Measurements from ENCODE around the gene CA4. TPM values are rescaled to one million over a fixed set of nuclear protein-coding genes. Genes with fewer than 3 reads are reported as not detected.
"Not testable (repeated sequence)": the region's sequence is repeated elsewhere in the genome, so short reads cannot be mapped to it uniquely, and the experiment has no call there.

CA4 gene
- total RNA-seq, 2 experiments from 2014 or later = not detected

DNA sequence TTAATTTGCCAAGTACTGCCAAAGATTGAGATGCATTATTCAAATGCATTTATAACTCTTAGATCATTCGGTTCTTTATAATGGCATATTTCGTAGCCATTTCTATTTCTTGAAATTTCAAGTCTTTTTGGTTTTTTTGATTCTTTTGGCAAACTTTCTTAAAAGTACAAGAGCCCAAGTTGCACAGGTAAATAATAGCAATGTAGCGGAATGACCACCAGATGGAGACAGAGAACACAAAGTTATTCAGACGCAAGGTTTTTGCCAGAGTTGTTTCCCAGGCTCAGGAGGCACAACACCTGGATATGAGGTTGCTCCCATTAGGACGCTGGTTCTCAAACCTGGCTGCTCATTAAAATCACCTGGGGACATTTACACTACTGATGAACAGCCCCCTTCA lies 38.1 kb upstream of the CA4 start:
- H3K27me3 Mint-ChIP-seq (ENCODE audit: low read depth) = peaks cover 15% of the 10 kb centered on the region
- H3K9me3 Mint-ChIP-seq (ENCODE audit: insufficient read depth); H3K4me3 Mint-ChIP-seq; DNase-seq; POLR2A ChIA-PET; CTCF ChIA-PET; H3K27ac Mint-ChIP-seq; H3K36me3 Mint-ChIP-seq (ENCODE audit: low read depth); H3K4me1 Mint-ChIP-seq (ENCODE audit: low read depth); ATAC-seq: not testable (repeated sequence)

DNA sequence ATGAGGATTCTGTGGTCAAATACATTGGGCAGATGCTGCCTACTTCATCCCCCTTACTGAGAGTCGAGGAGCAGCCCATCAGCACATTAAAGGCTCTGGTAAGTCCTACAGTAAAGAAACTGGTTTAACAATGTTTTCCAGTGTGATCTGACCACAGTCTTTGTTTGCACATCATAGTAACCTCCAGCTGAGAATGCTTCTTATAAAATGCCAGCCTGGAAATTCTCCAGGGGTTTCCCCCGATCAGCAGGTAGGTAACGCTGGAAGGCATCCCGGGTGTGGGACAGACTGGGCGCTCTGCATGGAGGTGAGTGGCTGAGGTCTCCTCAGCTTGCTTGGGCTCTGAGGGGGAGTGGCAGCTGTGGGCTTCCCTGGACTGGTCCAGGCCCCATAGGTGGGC lies 34.4 kb upstream of the CA4 start:
- H3K9me3 Mint-ChIP-seq (ENCODE audit: insufficient read depth); H3K4me1 Mint-ChIP-seq (ENCODE audit: low read depth); CTCF ChIA-PET; H3K36me3 Mint-ChIP-seq (ENCODE audit: low read depth); H3K4me3 Mint-ChIP-seq; ATAC-seq; POLR2A ChIA-PET; H3K27me3 Mint-ChIP-seq (ENCODE audit: low read depth); H3K27ac Mint-ChIP-seq; DNase-seq: not testable (repeated sequence)

DNA sequence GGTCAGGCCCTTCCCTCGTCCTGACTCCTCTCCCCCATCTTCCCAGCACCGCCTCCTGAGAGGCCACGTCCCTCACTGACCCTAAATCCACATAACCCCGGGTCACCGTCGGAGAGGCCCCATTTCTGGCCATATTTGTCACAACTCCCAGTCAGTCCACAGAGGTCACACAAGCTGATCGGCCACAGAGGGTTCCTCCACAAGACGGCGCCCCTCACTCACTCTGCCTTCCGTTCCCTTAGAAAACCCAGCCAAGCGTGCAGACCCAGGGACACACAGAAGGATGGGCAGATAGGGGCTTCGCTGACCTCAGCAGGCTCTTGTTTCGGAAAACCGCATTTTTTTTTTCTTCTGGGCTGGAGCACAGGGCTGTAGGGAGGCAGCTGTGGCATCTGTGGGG lies 33.6 kb upstream of the CA4 start:
- CTCF ChIA-PET; H3K4me3 Mint-ChIP-seq; H3K27ac Mint-ChIP-seq; ATAC-seq; H3K36me3 Mint-ChIP-seq (ENCODE audit: low read depth); H3K9me3 Mint-ChIP-seq (ENCODE audit: insufficient read depth); POLR2A ChIA-PET; H3K4me1 Mint-ChIP-seq (ENCODE audit: low read depth); H3K27me3 Mint-ChIP-seq (ENCODE audit: low read depth); DNase-seq: not testable (repeated sequence)

DNA sequence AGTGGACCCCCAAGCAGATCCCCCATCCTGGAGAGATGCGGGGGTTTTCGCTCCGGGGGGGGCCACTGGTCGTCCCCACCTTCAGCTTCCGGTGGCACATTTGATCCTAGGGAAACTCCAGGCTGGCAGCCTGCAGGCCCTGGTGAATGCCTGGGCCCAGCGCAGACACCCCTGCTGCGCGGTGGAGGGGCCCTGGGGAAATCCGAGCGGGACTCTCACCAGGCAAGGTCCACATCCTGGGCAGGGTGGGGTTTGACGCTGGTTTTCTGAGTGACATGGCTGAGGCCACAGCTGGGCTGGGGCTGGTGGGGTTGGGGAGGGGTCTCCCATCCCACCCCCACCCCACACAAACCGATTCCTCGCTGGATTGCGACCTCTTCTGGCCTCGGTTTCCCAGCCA lies 30.6 kb upstream of the CA4 start:
- H3K27me3 Mint-ChIP-seq (ENCODE audit: low read depth); H3K27ac Mint-ChIP-seq; H3K4me1 Mint-ChIP-seq (ENCODE audit: low read depth); DNase-seq; CTCF ChIA-PET; POLR2A ChIA-PET; H3K9me3 Mint-ChIP-seq (ENCODE audit: insufficient read depth); H3K36me3 Mint-ChIP-seq (ENCODE audit: low read depth); H3K4me3 Mint-ChIP-seq: not testable (repeated sequence)
- ATAC-seq = peak; percentile 38

DNA sequence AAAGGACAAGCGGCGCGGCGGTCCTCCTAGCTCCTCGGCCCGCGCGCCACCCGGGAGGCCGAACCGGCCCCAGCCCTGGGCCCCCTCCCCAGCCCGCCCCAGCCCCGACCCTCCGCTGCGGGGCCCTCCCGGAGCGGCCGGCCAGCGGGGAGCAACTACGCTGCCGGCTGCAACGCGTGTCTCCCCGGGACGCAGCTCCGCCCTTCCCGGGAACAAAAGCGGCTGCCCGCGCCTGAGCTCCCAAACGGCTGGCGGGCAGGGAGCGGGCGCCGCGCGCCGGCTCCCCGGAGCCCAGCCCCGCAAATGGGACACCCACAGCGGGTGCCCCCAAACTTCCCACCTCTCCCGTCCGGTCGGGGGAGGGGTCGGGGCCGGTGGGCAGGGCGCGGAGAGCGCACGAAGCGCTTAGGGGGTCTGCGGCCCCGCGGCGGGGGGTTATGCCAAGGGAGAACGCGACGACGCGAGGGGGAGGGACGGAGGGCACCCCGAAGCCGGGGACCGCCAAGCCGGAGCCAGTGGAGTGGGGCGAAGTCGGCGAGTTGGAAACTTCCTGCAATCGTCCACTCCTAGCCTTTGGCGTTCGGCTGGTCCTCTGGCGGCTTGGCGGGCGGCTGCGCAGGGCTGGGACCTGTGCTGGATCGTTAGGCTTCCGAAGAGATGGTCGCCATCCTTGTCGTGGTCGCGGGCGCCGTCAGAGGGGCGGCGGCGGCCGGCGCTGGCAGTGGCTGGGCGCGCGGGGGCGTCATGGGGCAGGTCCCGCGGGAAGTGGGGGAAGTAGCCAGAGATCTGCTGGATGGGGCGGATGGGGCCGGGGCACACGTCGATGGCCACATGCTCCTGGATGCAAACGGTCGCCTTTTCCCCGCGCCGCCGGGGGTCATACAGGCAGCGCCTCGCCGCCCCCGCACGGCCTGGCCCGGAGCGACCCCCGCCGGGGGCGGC lies 29.7 kb upstream of the CA4 start:
- H3K9me3 Mint-ChIP-seq (ENCODE audit: insufficient read depth); H3K27me3 Mint-ChIP-seq (ENCODE audit: low read depth); H3K36me3 Mint-ChIP-seq (ENCODE audit: low read depth); H3K4me1 Mint-ChIP-seq (ENCODE audit: low read depth); DNase-seq; H3K27ac Mint-ChIP-seq; POLR2A ChIA-PET; H3K4me3 Mint-ChIP-seq; CTCF ChIA-PET: not testable (repeated sequence)
- peak; percentile 59 for ATAC-seq

DNA sequence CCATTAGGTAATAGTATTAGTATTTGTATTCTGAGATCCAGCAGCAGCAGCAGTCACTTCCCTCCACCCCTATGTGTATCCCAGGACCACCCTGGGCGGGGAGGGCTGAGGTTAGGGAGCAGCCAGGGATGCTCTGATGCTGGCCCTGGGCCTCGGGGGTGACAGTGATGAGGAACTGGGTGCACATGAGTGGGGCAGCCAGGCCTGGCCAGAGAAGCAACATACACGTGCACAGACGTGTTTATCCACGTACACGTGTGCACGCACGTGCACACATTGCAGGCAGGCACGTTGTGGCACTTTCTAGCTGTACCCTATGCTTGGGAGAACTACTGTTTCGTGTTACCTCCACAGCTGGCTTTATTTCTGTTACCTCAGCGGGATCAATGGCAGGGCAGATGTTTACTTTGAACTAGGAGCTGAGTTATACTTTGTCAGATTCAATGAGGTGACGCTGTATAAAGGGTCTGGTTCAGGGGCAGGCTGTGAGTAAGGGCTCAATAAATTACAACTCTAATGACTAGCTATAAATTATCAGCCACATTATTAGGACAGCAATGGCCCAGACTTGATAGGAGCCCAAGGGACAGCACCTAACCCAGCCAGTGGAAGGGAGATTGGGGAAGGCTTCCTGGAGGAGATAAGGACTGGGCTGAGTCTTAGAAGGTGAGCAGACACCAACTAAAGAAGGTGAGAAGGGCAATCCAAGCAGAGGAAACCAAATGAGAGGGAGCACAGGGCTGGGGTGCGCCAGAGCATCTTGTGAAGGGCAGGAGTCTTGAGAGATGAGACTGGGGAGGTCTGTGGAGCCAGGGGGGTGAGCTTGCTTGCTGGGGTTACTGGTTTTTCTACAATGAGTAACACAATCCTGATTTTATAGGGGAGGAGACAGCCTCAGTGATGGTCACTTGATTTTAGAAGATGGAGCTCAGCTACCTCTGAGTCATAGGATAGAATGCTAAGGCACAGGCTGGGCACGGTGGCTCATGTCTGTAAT lies 22.4 kb upstream of the CA4 start:
- POLR2A ChIA-PET = interaction anchor here (0.8 kb wide), 1 partner anchor 10 kb away, joined by 3 read pairs; no protein-coding TSS in a partner anchor
- CTCF ChIA-PET = interaction anchor here (0.7 kb wide), 1 partner anchor 53 kb away, joined by 5 read pairs; no protein-coding TSS in a partner anchor
- peaks cover 4% of the 10 kb centered on the region for H3K36me3 Mint-ChIP-seq (ENCODE audit: low read depth)
- no peak for ATAC-seq
- no peaks in the 10 kb centered on the region for H3K9me3 Mint-ChIP-seq (ENCODE audit: insufficient read depth)
- H3K27me3 Mint-ChIP-seq (ENCODE audit: low read depth) = peaks cover 3% of the 10 kb centered on the region
- H3K4me3 Mint-ChIP-seq = no peak overlapping the region
- no peaks in the 10 kb centered on the region for H3K4me1 Mint-ChIP-seq (ENCODE audit: low read depth)
- peak; percentile 11 for DNase-seq
- H3K27ac Mint-ChIP-seq = no peak overlapping the region

DNA sequence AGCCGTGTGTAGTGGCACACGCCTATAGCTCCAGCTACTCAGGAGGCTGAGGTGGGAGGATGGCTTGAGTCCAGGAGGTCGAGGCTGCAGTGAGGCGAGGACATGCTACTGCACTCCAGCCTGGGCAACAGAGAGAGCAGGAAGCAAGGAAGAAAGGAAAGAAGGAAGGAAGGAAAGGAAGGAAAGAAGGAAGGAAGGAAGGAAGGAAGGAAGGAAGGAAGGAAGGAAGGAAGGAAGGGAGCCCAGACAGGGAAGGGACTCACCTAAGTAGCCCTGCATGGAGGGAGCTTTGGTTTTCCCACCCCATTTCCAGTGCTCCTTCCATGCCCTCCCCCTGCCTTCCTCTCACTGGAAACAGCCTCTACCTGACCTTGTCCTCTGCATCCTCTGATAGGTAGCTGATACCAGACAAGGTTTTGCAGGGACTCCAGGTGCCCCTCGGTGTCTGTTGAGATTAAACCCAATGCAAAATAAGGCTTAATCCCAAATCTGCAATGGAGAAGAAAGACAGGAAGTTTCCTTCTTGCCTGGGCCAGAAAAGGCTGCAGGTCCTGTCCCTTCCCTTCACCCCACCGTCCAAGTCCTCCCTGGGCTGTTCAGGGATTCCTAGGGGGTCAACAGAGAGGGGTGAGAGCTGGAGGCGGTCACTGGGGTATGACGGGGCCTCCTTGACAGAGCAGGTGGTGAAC lies 21.5 kb upstream of the CA4 start:
- DNase-seq (peak; percentile 8), ATAC-seq (no peak)
- POLR2A ChIA-PET = no interaction called here
- Mint-ChIP-seq H3K27ac (no peak overlapping the region), H3K36me3 (ENCODE audit: low read depth) (peaks cover 6% of the 10 kb centered on the region), H3K4me1 (ENCODE audit: low read depth) (peaks cover 1% of the 10 kb centered on the region), H3K4me3 (no peak overlapping the region), H3K9me3 (ENCODE audit: insufficient read depth) (no peaks in the 10 kb centered on the region), H3K27me3 (ENCODE audit: low read depth) (peaks cover 3% of the 10 kb centered on the region)
- CTCF ChIA-PET = interaction anchor here (0.7 to 1.0 kb wide), 2 partner anchors 14 to 54 kb away, joined by 3 to 5 read pairs; no protein-coding TSS in a partner anchor

DNA sequence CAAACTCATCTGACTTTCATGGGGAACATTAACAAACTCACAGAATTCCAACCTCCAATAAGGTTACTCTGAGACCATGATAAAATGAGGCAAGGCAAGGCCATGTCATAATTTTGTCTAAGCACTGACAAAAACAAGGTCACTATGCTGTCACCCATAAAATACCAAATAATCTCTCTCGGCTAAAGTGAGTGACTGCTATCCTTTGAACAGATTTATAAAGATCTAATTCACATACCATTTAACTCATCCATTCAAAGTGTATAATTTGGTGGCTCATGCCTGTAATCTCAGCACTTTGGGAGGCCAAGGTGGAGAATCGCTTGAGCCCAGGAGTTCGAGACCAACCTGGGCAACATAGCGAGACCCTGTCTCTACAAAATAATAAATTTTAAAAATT lies 20.6 kb upstream of the CA4 start:
- peaks cover 9% of the 10 kb centered on the region for H3K36me3 Mint-ChIP-seq (ENCODE audit: low read depth)
- no peak overlapping the region for H3K4me3 Mint-ChIP-seq
- no peaks in the 10 kb centered on the region for H3K9me3 Mint-ChIP-seq (ENCODE audit: insufficient read depth)
- ATAC-seq (no peak), DNase-seq (peak; percentile 7)
- H3K4me1 Mint-ChIP-seq (ENCODE audit: low read depth) = peaks cover 5% of the 10 kb centered on the region
- peaks cover 3% of the 10 kb centered on the region for H3K27me3 Mint-ChIP-seq (ENCODE audit: low read depth)
- CTCF ChIA-PET = interaction anchor here (1.0 kb wide), 1 partner anchor 13 kb away, joined by 3 read pairs; no protein-coding TSS in a partner anchor
- H3K27ac Mint-ChIP-seq = no peak overlapping the region
- POLR2A ChIA-PET = no interaction called here

DNA sequence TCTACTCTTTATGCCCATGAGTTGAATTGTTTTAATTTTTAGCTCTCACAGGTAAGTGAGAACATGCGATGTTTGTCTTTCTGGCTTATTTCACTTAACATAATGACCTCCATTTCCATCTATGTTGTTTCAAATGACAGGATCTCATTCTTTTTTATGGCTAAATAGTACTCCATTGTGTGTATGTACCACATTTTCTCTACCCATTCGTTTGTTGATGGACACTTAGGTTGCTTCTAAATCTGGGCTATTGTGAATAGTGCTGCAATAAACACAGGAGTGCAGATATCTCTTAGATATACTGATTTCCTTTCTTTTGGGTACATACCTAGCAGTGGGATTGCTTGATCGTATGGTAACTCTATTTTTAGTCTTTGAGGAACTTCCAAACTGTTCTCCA lies 19.3 kb upstream of the CA4 start:
- no peaks in the 10 kb centered on the region for H3K9me3 Mint-ChIP-seq (ENCODE audit: insufficient read depth)
- peaks cover 12% of the 10 kb centered on the region for H3K36me3 Mint-ChIP-seq (ENCODE audit: low read depth)
- no peak overlapping the region for H3K27ac Mint-ChIP-seq
- H3K4me3 Mint-ChIP-seq = no peak overlapping the region
- CTCF ChIA-PET = no interaction called here
- peaks cover 3% of the 10 kb centered on the region for H3K27me3 Mint-ChIP-seq (ENCODE audit: low read depth)
- peaks cover 17% of the 10 kb centered on the region for H3K4me1 Mint-ChIP-seq (ENCODE audit: low read depth)
- DNase-seq = no peak
- POLR2A ChIA-PET = no interaction called here
- no peak for ATAC-seq

DNA sequence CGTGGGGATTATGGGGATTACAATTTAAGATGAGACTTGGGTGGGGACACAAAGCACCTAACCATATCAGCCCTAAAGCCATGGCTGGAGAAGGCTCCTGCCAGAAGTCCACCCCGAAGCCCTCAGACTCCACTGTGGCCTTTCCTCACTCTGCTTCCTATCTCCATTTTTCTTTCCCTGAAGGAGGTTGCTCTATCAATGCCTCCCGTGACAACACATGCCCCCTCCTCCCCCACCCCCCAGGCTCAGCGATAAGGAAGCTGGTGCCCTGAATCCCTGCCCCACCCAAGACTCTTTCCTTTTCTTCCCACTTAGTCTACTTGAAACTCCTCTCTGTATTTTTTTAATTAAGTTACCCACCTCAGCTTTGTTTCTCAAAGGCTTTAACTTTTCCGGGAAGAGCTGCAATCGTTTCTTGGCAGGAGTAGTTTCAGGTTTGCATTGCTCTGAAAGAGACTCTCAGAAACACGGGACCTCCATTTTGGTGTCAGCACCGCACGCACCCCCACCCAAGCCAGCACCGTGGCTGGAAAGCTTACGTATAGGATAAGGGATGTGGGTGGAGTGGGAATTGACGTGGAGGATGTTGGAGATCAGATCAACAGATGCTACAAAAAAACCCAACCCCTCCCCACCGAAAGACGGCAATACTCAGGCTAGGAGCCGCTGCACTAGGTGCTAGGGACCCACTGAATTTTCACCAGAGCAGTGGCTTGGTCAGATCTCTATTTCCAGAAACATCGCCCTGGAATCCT lies 15.2 kb upstream of the CA4 start:
- peak; percentile 2 for ATAC-seq
- peaks cover 26% of the 10 kb centered on the region for H3K27me3 Mint-ChIP-seq (ENCODE audit: low read depth)
- peak overlapping the region; percentile 94 for H3K4me3 Mint-ChIP-seq
- ChIA-PET CTCF (interaction anchor here (1.4 kb wide), 1 partner anchor 9 kb away, joined by 3 read pairs; no protein-coding TSS in a partner anchor), POLR2A (interaction anchor here (0.5 to 0.6 kb wide), 3 partner anchors 167 to 463 kb away, joined by 3 to 5 read pairs (median 3); no protein-coding TSS in a partner anchor)
- peak; percentile 30 for DNase-seq
- no peaks in the 10 kb centered on the region for H3K9me3 Mint-ChIP-seq (ENCODE audit: insufficient read depth)
- peaks cover 21% of the 10 kb centered on the region for H3K4me1 Mint-ChIP-seq (ENCODE audit: low read depth)
- peak overlapping the region; percentile 66 for H3K27ac Mint-ChIP-seq
- peaks cover 12% of the 10 kb centered on the region for H3K36me3 Mint-ChIP-seq (ENCODE audit: low read depth)

Data from activated CD8-positive, alpha-beta T cell treated with anti-CD3 and anti-CD28 coated beads, Interleukin-2, amount 10 ng/mL, durations not matched to agents 7 days and 5 days (primary cell).